Measurements from ENCODE around the gene DCBLD2.

DCBLD2 gene, protein sequence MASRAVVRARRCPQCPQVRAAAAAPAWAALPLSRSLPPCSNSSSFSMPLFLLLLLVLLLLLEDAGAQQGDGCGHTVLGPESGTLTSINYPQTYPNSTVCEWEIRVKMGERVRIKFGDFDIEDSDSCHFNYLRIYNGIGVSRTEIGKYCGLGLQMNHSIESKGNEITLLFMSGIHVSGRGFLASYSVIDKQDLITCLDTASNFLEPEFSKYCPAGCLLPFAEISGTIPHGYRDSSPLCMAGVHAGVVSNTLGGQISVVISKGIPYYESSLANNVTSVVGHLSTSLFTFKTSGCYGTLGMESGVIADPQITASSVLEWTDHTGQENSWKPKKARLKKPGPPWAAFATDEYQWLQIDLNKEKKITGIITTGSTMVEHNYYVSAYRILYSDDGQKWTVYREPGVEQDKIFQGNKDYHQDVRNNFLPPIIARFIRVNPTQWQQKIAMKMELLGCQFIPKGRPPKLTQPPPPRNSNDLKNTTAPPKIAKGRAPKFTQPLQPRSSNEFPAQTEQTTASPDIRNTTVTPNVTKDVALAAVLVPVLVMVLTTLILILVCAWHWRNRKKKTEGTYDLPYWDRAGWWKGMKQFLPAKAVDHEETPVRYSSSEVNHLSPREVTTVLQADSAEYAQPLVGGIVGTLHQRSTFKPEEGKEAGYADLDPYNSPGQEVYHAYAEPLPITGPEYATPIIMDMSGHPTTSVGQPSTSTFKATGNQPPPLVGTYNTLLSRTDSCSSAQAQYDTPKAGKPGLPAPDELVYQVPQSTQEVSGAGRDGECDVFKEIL

GRCh38 chr3:98901392-98902350 lies at the start of gene DCBLD2:
Gene DCBLD2, minus strand, starts transcription at chr3:98901695. Its CDS starts 369 bp downstream, at chr3:98901326.
- Mint-ChIP-seq H3K9me3 (no peaks in the 10 kb centered on the region), H3K36me3 (ENCODE audit: low read depth) (no peaks in the 10 kb centered on the region), H3K4me3 (peak within 1 kb of the TSS; percentile 82), H3K27ac (peak within 1 kb of the TSS; percentile 62), H3K27me3 (ENCODE audit: low read depth) (peaks cover 29% of the 10 kb centered on the region), H3K4me1 (ENCODE audit: low read depth) (peaks cover 13% of the 10 kb centered on the region)

DNA sequence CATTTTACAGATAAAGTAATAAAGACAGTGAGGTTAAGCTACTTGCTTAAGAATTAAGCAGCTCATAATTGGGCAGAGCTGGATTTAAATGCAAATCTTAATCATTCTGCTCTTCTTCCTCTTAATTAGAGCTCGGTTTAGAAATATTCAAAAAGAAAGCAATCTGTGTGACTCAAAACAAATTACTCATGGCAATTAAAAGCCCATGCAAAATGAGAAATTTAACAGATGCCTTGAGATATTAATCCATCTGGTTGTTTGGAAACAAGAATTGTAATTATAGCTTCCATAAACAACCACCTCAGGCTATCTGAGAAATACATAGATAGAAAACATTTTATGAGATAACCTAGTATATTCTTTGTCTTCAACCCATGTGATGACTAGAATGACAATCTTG lies 44.2 kb upstream of the DCBLD2 start:
- H3K4me3 Mint-ChIP-seq, result no peak overlapping the region
- H3K27ac Mint-ChIP-seq, result no peak overlapping the region
- H3K27me3 Mint-ChIP-seq (ENCODE audit: low read depth), result peaks cover 8% of the 10 kb centered on the region
- no peaks in the 10 kb centered on the region for H3K9me3 Mint-ChIP-seq
- no peaks in the 10 kb centered on the region for H3K4me1 Mint-ChIP-seq (ENCODE audit: low read depth)
- no peaks in the 10 kb centered on the region for H3K36me3 Mint-ChIP-seq (ENCODE audit: low read depth)

DNA sequence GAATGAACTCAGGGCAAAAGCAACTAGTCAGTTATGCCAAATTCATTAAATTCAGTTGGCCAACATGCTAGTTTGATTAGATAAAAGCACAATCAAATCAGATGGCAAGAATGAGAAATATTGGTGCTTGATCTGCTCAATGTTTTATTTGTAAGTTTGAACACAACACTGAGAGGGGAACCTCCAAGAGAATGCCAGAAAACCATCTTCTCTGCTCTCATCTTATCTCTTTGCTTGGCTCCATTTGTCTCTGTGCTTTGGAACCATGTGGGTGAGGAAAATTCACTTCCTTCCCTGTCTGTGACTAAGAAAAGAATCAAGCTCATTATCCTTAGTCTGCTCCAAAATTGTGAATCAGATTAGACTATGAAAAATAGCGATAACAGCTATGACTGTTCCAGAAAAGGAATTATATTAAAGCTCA lies 43.6 kb upstream of the DCBLD2 start:
- H3K4me3 Mint-ChIP-seq, result no peak overlapping the region
- H3K36me3 Mint-ChIP-seq (ENCODE audit: low read depth), result no peaks in the 10 kb centered on the region
- H3K27ac Mint-ChIP-seq, result no peak overlapping the region
- peaks cover 4% of the 10 kb centered on the region for H3K27me3 Mint-ChIP-seq (ENCODE audit: low read depth)
- H3K9me3 Mint-ChIP-seq, result no peaks in the 10 kb centered on the region
- no peaks in the 10 kb centered on the region for H3K4me1 Mint-ChIP-seq (ENCODE audit: low read depth)

DNA sequence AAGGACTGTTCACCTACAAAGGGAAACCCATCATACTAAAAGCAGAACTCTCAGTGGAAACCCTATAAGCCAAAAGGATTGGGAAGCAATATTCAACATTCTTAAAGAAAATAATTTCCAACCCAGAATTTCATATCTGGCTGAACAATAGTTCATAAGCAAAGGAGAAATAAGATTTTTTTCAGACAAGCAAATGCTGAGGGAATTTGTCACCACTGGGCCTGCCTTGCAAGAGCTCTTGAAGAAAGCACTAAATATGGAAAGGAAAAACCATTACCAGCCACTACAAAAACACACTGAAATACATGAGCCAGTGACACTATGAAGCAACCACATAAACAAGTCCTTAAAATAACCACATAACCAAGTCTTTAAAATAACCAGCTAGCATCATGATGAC lies 28.9 kb upstream of the DCBLD2 start:
- H3K27me3 Mint-ChIP-seq (ENCODE audit: low read depth), result peaks cover 3% of the 10 kb centered on the region
- H3K27ac Mint-ChIP-seq, result no peak overlapping the region
- peaks cover 8% of the 10 kb centered on the region for H3K9me3 Mint-ChIP-seq
- H3K4me1 Mint-ChIP-seq (ENCODE audit: low read depth), result no peaks in the 10 kb centered on the region
- H3K4me3 Mint-ChIP-seq, result no peak overlapping the region
- H3K36me3 Mint-ChIP-seq (ENCODE audit: low read depth), result no peaks in the 10 kb centered on the region

DNA sequence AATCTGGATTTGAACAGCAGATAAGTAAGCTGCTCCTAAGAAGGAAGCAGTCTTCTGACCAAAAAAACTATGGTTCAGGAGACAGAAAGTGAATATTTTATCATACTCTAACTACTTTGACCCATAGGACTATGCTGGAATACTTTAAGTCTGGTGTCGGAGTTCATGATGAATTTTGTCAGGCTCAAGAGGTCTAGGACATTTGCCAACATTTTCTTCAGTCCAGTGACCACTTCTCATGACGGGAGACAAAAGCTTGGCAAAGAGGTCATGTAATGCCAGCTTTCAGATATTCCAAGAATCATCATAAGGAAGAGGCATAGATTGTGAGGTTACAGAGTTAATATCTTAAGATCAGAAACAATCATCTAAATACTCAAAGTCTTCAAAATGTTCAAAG lies 20.5 kb upstream of the DCBLD2 start:
- Mint-ChIP-seq H3K9me3 (no peaks in the 10 kb centered on the region), H3K4me3 (no peak overlapping the region), H3K36me3 (ENCODE audit: low read depth) (no peaks in the 10 kb centered on the region), H3K4me1 (ENCODE audit: low read depth) (no peaks in the 10 kb centered on the region), H3K27me3 (ENCODE audit: low read depth) (peaks cover 9% of the 10 kb centered on the region), H3K27ac (no peak overlapping the region)

- no peak overlapping the region for H3K27ac Mint-ChIP-seq
- H3K36me3 Mint-ChIP-seq (ENCODE audit: low read depth), result no peaks in the 10 kb centered on the region
- no peaks in the 10 kb centered on the region for H3K4me1 Mint-ChIP-seq (ENCODE audit: low read depth)
- no peaks in the 10 kb centered on the region for H3K9me3 Mint-ChIP-seq
- H3K27me3 Mint-ChIP-seq (ENCODE audit: low read depth), result peaks cover 9% of the 10 kb centered on the region
- H3K4me3 Mint-ChIP-seq, result no peak overlapping the region
Measured at GRCh38 chr3:98920166-98920565, 18.7 kb upstream of the DCBLD2 start.

DNA sequence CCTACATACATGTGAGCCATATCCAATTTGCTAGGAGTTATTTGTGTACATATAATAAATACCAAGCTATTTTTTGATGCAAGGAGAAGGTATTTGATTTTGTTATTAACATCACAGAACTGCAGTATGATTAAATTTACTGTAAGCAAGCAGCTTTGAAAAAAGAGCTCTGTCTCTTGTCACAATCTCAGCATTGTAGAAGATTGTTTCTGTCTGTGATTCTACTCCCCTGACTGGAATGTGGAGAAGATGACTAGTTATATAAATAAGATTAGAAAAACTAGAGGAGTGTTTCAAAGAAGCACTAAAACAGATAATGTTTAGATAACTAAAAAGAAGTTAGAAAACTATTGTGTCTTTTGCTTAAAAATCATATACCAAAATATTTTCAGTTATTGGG lies 17.1 kb upstream of the DCBLD2 start:
- no peaks in the 10 kb centered on the region for H3K9me3 Mint-ChIP-seq

DNA sequence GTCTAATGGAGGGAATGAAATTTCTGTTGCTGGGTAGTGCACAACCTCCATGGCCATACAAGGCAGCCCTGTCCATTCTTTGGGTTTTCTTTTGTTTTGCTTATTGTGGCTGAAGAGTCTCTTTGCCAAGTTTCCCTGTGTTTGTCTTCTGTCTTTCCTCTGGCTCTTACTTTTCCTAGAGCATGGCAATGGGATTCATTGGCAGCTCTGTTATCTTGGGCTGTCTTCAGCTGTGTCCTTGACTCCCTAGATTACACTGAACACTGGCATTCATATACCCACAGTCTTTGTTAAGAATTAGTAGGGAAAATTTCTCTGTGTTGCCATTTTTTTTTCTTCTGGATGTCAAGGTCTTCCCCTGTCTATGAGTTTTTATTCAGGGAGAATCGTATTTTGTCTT lies 16.1 kb upstream of the DCBLD2 start:
- H3K9me3 Mint-ChIP-seq, result no peaks in the 10 kb centered on the region
- H3K4me3 Mint-ChIP-seq, result no peak overlapping the region
- H3K36me3 Mint-ChIP-seq (ENCODE audit: low read depth), result no peaks in the 10 kb centered on the region
- H3K27me3 Mint-ChIP-seq (ENCODE audit: low read depth), result peaks cover 9% of the 10 kb centered on the region
- no peaks in the 10 kb centered on the region for H3K4me1 Mint-ChIP-seq (ENCODE audit: low read depth)
- no peak overlapping the region for H3K27ac Mint-ChIP-seq

More for the DNA sequence above, 17.1 kb upstream of the DCBLD2 start:
- no peak overlapping the region for H3K4me3 Mint-ChIP-seq
- H3K36me3 Mint-ChIP-seq (ENCODE audit: low read depth), result no peaks in the 10 kb centered on the region
- H3K27ac Mint-ChIP-seq, result no peak overlapping the region
- peaks cover 9% of the 10 kb centered on the region for H3K27me3 Mint-ChIP-seq (ENCODE audit: low read depth)
- no peaks in the 10 kb centered on the region for H3K4me1 Mint-ChIP-seq (ENCODE audit: low read depth)

- Mint-ChIP-seq H3K27ac (no peak overlapping the region), H3K4me3 (no peak overlapping the region), H3K27me3 (ENCODE audit: low read depth) (peaks cover 12% of the 10 kb centered on the region), H3K4me1 (ENCODE audit: low read depth) (no peaks in the 10 kb centered on the region), H3K36me3 (ENCODE audit: low read depth) (no peaks in the 10 kb centered on the region), H3K9me3 (no peaks in the 10 kb centered on the region)
Measured at GRCh38 chr3:98914210-98915080, 12.9 kb upstream of the DCBLD2 start.

- Mint-ChIP-seq H3K27me3 (ENCODE audit: low read depth) (peaks cover 17% of the 10 kb centered on the region), H3K9me3 (no peaks in the 10 kb centered on the region), H3K27ac (no peak overlapping the region), H3K4me1 (ENCODE audit: low read depth) (no peaks in the 10 kb centered on the region), H3K4me3 (no peak overlapping the region), H3K36me3 (ENCODE audit: low read depth) (no peaks in the 10 kb centered on the region)
Measured at GRCh38 chr3:98912448-98912847, 11.0 kb upstream of the DCBLD2 start.

DNA sequence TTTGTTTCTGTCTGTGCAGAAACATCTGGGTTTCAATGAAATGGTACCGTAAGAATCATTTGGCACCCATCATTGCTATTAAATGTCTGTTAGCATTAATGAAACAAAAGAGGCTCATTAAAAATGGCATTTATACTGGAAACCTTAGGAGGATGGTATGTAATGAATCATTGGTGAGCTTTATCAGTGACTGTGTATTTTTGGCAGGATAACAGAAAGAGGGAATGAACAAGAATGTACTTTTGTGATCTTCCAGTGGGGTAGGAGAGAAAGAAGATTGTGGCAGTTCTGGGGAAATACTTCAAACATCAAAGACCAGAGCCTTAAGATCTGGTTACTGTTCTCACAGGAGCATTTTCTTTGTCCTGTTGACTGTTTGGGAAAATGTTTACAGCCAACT lies 4.7 kb upstream of the DCBLD2 start:
- Mint-ChIP-seq H3K27me3 (ENCODE audit: low read depth) (peaks cover 28% of the 10 kb centered on the region), H3K4me3 (no peak overlapping the region), H3K9me3 (no peaks in the 10 kb centered on the region), H3K27ac (no peak overlapping the region), H3K36me3 (ENCODE audit: low read depth) (no peaks in the 10 kb centered on the region), H3K4me1 (ENCODE audit: low read depth) (peaks cover 7% of the 10 kb centered on the region)

DNA sequence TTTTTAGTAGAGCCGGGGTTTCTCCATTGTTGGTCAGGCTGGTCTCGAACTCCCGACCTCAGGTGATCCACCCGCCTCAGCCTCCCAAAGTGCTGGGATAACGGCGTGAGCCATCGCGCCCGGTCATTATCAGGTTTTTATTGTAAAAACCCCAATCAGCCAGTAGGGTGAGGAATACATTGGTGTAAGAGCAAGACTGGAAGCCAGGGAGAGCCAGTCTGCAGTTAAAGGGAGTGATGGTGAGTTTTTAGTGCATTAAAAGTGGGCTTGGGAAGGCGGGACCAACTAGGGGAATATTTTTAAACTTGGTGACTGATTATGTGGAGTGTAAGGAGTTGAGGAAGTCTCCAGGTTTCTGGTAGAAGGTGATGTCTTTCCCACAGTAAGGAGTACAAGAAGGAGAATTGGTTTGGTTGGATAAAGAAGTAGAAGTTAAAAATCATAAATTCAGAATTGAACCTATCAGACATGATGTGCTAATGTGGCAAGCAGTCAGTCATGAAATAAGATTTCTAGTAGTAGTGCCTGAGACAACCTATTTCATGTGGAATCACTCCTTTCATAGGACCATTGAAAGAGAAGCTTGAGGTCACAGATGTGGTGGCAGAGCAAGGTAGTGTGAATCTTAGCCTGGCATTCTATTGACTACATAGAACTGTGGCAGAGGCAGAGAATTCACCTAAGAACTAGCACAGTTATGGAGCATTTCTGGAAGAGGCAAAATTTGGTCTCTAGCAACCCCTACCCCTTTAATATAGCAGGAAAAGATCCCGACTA lies 2.4 kb upstream of the DCBLD2 start:
- peaks cover 13% of the 10 kb centered on the region for H3K4me1 Mint-ChIP-seq (ENCODE audit: low read depth)
- no peak overlapping the region for H3K4me3 Mint-ChIP-seq
- no peak overlapping the region for H3K27ac Mint-ChIP-seq
- H3K9me3 Mint-ChIP-seq, result no peaks in the 10 kb centered on the region
- no peaks in the 10 kb centered on the region for H3K36me3 Mint-ChIP-seq (ENCODE audit: low read depth)
- peaks cover 37% of the 10 kb centered on the region for H3K27me3 Mint-ChIP-seq (ENCODE audit: low read depth)

DNA sequence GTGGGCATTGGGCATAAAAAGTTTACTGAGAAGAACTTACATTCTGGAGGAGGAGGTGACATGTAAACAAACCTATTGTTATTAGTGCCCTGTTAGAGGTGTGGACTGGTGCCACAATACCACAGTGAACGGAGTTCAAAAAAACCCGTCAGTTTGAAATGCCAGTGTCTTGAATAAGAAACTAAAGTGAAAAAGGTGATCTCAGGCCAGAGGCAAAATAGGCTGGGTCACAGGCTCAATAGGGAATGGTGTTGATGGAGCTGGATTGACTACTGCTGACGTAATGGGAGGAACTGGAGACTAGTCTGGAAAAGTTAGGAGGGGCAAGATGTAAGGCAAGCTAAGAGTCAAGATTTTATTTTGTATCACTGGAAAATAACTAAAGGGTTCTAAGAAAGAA lies 1.6 kb upstream of the DCBLD2 start:
- Mint-ChIP-seq H3K27ac (no peak overlapping the region), H3K4me1 (ENCODE audit: low read depth) (peaks cover 13% of the 10 kb centered on the region), H3K4me3 (no peak overlapping the region), H3K36me3 (ENCODE audit: low read depth) (no peaks in the 10 kb centered on the region), H3K27me3 (ENCODE audit: low read depth) (peaks cover 32% of the 10 kb centered on the region), H3K9me3 (no peaks in the 10 kb centered on the region)

Data from T-helper 1 cell treated with Interleukin-12 subunit alpha and Interleukin-12 subunit beta and Interleukin-4 antibody, amounts not matched to agents 30 μg/mL and 1 μg/mL, for 36 hours (primary cell).